ENCODE results near the gene CAMK2A.

- TF ChIP-seq MAX (IDR thresholded peaks at IDR 0.05; ENCODE audit: insufficient read depth, insufficient read length), result no peak
- no peak for TF ChIP-seq POLR2AphosphoS5 (IDR thresholded peaks at IDR 0.05; ENCODE audit: insufficient read depth, low read depth, low read length)
Observed at GRCh38 chr5:150281987-150282386, 7.6 kb downstream of the CAMK2A start.

Measured in endothelial cell of umbilical vein (primary cell).